Activated gamma-delta T cell treated with Interleukin-2 at 50 U/mL for 16 hours (primary cell): ENCODE measurements around the gene SORCS3.

Experiments used
- DNase-seq: peaks from one replicate; pipeline ENCODE4 v3.0.0-alpha.2; 2020

SORCS3 gene

DNA sequence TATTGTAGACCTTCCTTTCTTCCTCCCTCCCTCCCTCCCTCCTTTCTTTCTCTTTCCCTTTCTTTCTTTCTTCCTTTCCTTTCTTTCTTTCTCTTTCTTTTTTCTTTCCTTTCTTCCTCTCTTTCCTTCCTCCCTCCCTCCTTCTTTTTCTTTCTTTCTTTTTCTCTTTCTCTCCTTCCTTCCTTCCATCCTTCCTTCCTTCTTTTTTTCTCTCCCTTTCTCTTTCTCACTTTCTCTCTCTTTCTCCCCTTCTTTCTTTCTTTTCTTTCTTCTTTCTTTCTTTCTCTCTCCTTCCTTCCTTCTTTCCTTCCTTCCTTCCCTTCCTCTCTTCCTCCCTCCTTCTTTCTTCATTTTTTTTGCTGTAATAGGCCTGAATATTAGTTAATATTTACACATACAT is 638.0 kb downstream of the SORCS3 start:
- no peak for DNase-seq

DNA sequence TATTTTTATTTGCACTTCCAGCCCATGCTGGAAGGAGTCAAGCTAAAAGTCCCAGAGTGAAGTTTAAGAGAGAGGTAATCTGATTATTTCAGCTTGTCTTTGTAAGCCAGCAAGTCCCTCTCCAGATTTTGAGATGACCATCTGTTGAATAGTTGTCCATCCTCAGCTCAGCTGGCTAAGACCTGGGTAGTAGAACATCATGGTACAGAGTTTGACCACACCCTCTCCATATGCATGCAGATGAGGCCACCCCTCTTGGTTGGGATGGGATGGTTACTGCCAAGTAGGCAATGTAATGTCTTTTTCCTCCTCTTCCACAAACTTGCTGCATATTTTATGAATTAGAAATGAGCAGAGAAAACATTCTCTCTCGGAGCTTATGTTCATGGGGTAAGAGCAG is 639.8 kb downstream of the SORCS3 start:
- DNase-seq, result no peak

GRCh38 chr10:105284476-105285215 is 643.6 kb downstream of the SORCS3 start:
- DNase-seq, result no peak

DNA sequence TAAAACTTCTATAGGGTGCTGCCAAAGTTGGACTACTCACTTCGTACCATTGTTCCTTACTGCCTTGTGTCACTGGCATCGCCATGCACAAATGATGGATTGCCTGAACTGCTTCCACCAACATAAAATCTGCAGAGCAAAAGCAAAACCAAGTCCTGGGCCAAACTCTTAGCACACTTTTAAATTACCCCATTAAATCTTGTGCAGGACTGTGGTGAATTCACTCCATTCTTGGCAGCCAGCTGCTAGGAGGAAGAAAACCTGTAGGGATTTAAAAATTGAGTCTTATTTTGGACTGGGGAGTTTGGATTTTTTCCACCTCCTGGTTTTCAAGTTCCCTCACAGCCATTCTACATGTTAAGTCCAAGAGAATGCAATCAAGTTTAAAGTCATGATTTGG is 646.9 kb downstream of the SORCS3 start:
- no peak for DNase-seq

DNA sequence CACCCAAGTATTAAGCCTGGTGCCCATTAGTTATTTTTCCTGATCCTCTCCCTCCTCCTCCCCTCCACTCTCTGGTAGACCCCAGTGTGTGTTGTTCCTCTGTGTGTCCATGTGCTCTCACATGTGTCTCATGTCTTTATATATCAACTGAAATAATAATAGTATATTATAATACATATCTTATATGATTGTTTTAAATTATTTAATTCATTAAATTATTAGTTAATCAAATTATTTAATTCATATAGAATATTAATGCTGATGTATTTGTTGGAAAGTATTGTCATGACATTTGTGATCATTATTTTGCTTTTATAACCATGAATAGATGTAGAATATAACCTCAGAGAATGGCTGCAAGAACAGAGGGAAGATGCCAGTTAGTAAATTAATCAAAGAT is 647.5 kb downstream of the SORCS3 start:
- no peak for DNase-seq

DNA sequence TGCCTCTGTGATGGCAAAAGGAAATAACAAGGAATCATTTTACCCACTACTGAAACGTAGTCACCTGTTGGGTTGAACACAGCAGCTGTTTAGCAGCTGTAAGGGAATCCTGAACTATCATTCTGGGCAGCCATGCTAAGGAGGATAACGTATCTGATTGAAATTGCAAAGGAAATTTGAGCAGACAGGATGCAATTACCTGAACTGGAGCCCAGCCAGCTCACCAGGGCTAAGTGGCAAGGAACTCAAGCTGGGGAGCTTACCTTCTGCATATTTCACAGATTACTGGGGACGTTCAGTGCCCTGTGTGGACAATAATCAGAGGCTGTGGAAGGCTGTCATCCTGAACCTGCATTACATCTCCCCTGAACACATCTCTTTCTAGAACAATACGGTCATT is 650.5 kb downstream of the SORCS3 start:
- no peak for DNase-seq

DNA sequence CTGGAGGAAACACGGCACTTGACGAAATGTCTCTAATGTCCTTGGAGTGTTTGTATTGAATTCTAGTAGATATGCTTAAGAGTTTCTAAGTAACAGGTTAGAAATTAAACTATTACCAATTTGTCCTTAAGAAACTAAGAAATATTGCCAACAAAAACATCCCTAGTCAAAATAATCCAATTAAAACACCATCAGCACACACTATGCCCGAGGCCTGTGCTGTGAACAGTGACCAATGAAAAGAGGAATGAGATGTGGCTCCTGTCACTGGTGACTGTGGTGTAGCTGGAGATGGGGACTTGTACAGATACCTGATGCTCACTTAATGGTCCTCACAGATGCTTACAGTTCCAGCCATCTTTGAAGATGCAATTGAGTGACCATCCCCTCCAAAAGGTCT is 651.1 kb downstream of the SORCS3 start:
- DNase-seq, result no peak
